Neural cell (in vitro differentiated cells): Measurements from ENCODE around the gene PLIN1. TPM values are rescaled to one million over a fixed set of nuclear protein-coding genes. Genes with fewer than 3 reads are reported as not detected.

Experiments
- H2AFZ ChIP-seq: fragments of 200-600, 300-800 bp; sonication (generic), shearing (Covaris generic); 2 replicates; pipeline ENCODE4 v1.6.0; 2014; ENCODE audit warnings: low read depth, mild to moderate bottlenecking, antibody characterized with exemption, low read length, moderate library complexity
- H3F3A ChIP-seq: fragments of 200-600 bp; shearing (Covaris generic); 2 replicates; pipeline ENCODE4 v1.6.1; 2016; ENCODE audit warnings: mild to moderate bottlenecking, moderate library complexity, mixed read lengths, antibody characterized with exemption, low read length; ENCODE audit not compliant: insufficient read depth, poor library complexity, severe bottlenecking
- H3K27ac ChIP-seq: fragments of 200-600, 300-800 bp; sonication (generic), shearing (Covaris generic); 2 replicates; pipeline ENCODE4 v1.5.1; 2014; ENCODE audit warnings: mild to moderate bottlenecking, low read length, moderate library complexity
- H3K27me3 ChIP-seq: fragments of 300-800, 200-600 bp; sonication (generic), shearing (Covaris generic); 2 replicates; pipeline ENCODE4 v1.6.0; 2014; ENCODE audit warnings: mild to moderate bottlenecking, low read depth, low read length, moderate library complexity; ENCODE audit not compliant: insufficient read depth
- H3K36me3 ChIP-seq: fragments of 300-800, 200-600 bp; sonication (generic), shearing (Covaris generic); 2 replicates; pipeline ENCODE4 v1.5.1; 2014; ENCODE audit warnings: mild to moderate bottlenecking, antibody characterized with exemption, low read length, moderate library complexity; ENCODE audit not compliant: insufficient read depth
- H3K4me2 ChIP-seq: fragments of 300-800, 200-600 bp; sonication (generic), shearing (Covaris generic); 2 replicates; pipeline ENCODE4 v1.6.0; 2014; ENCODE audit warnings: mild to moderate bottlenecking, low read length
- H3K4me3 ChIP-seq: fragments of 300-800, 200-600 bp; sonication (generic), shearing (Covaris generic); 2 replicates; pipeline ENCODE4 v1.5.1; 2014; ENCODE audit warnings: mild to moderate bottlenecking, low read length, moderate library complexity
- H3K79me2 ChIP-seq: fragments of 200-600 bp; shearing (Covaris generic); replicated peaks from 2 replicates; pipeline ENCODE4 v1.6.0; 2014; ENCODE audit warnings: mild to moderate bottlenecking, low read length, moderate library complexity; ENCODE audit not compliant: insufficient read depth
- H3K9ac ChIP-seq: fragments of 300-800, 200-600 bp; sonication (generic), shearing (Covaris generic); 2 replicates; pipeline ENCODE4 v1.6.1; 2016; ENCODE audit warnings: mild to moderate bottlenecking, low read length, mixed read lengths
- H3K9me2 ChIP-seq: fragments of 200-600 bp; shearing (Covaris generic); 2 replicates; pipeline ENCODE4 v1.6.1; 2016; ENCODE audit warnings: mild to moderate bottlenecking, low read length, mixed read lengths; ENCODE audit not compliant: insufficient read depth
- H3K9me3 ChIP-seq: fragments of 200-600, 300-800 bp; sonication (generic), shearing (Covaris generic); 2 replicates; pipeline ENCODE4 v1.6.1; 2016; ENCODE audit warnings: mild to moderate bottlenecking, mixed run types, low read length, moderate library complexity, mixed read lengths
- H4K20me1 ChIP-seq: fragments of 200-600 bp; shearing (Covaris generic); 2 replicates; pipeline ENCODE4 v1.6.1; 2016; ENCODE audit warnings: mild to moderate bottlenecking, mixed run types; ENCODE audit not compliant: insufficient read depth
- EP300 ChIP-seq: fragments of 450-650 bp; conservative IDR thresholded peaks from 2 replicates; pipeline ENCODE4 v1.6.1; 2014; ENCODE audit warnings: antibody characterized with exemption, mild to moderate bottlenecking, moderate library complexity; ENCODE audit not compliant: poor library complexity, severe bottlenecking
- EZH2 ChIP-seq: fragments of 200-600, 300-800 bp; shearing (Covaris generic), sonication (generic); IDR thresholded peaks from 2 replicates; pipeline ENCODE4 v1.6.1; 2014; ENCODE audit warnings: antibody characterized with exemption, low read length, borderline replicate concordance, mild to moderate bottlenecking; ENCODE audit not compliant: insufficient read depth, poor library complexity, severe bottlenecking
- MXI1 ChIP-seq: fragments of 450-650 bp; conservative IDR thresholded peaks from 2 replicates; pipeline ENCODE4 v1.6.1; 2014; ENCODE audit warnings: antibody characterized with exemption, mild to moderate bottlenecking; ENCODE audit not compliant: poor library complexity, severe bottlenecking
- POLR2AphosphoS5 ChIP-seq: IDR thresholded peaks from 2 replicates; pipeline ENCODE4 v1.6.1; 2012
- RAD21 ChIP-seq: fragments of 450-650 bp; conservative IDR thresholded peaks from 2 replicates; pipeline ENCODE4 v1.6.1; 2014; ENCODE audit warnings: antibody characterized with exemption, mild to moderate bottlenecking, moderate library complexity
- SMC3 ChIP-seq: fragments of 450-650 bp; conservative IDR thresholded peaks from 2 replicates; pipeline ENCODE4 v1.6.1; 2014; ENCODE audit warnings: antibody characterized with exemption, mild to moderate bottlenecking, moderate library complexity; ENCODE audit not compliant: poor library complexity
- TAF1 ChIP-seq: IDR thresholded peaks from 2 replicates; pipeline ENCODE4 v1.6.1; 2012; ENCODE audit warnings: low read depth
- polyA plus RNA-seq: library from polyadenylated mRNA; depleted of rRNA; stranded (reverse); fragments of >200 nt; gene quantifications from 2 replicates; pipeline ENCODE4 v1.2.3, GENCODE V29; 2014
- TF ChIP-seq, protein P1 (sequence below): fragments of 450-650 bp; IDR thresholded peaks from 2 replicates; pipeline ENCODE4 v1.5.1; 2014; ENCODE audit warnings: antibody characterized with exemption, mild to moderate bottlenecking, moderate library complexity; ENCODE audit not compliant: poor library complexity, severe bottlenecking
- TF ChIP-seq, protein P2 (sequence below): IDR thresholded peaks from 2 replicates; pipeline ENCODE4 v1.6.1; 2012; ENCODE audit warnings: borderline replicate concordance

Gene PLIN1
- polyA plus RNA-seq, 1 donor from 2014 or later, result not detected

DNA sequence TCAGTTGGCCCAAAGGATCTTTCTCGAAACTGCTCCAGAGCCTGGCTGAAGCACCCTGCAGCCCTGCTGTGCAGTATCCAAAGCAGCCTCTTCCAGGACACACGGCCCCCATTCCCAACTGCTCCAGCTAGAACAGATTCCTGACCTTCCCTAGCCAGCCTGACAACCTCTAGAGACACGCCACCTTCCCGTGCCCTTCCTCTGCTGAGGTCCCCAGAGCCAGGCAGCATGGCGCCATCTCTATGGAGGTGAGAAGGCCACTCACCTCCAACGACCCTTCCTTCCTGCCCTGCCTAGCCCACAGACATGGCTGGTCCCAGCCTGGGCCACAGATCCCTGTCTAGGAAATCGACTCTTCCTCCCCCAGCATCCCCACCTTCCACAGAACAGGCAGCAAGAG lies 27.0 kb downstream of the PLIN1 start:
- Histone ChIP-seq H3K4me2 (no peak overlapping the region), H3K36me3 (no peaks in the 10 kb centered on the region), H3K4me3 (no peak overlapping the region), H3K9me3 (no peaks in the 10 kb centered on the region), H3K79me2 (no peaks in the 10 kb centered on the region), H3K9ac (no peak overlapping the region), H3K27ac (no peak overlapping the region), H2AFZ (no peak overlapping the region), H4K20me1 (no peaks in the 10 kb centered on the region), H3K27me3 (no peaks in the 10 kb centered on the region), H3F3A (no peaks in the 10 kb centered on the region), H3K9me2 (no peaks in the 10 kb centered on the region)
- TF ChIP-seq RAD21, result no peak
- no peak for TF ChIP-seq EP300
- TF ChIP-seq MXI1, result no peak
- no peak for TF ChIP-seq EZH2
- TF ChIP-seq POLR2AphosphoS5, result no peak
- TF ChIP-seq, protein P1, sequence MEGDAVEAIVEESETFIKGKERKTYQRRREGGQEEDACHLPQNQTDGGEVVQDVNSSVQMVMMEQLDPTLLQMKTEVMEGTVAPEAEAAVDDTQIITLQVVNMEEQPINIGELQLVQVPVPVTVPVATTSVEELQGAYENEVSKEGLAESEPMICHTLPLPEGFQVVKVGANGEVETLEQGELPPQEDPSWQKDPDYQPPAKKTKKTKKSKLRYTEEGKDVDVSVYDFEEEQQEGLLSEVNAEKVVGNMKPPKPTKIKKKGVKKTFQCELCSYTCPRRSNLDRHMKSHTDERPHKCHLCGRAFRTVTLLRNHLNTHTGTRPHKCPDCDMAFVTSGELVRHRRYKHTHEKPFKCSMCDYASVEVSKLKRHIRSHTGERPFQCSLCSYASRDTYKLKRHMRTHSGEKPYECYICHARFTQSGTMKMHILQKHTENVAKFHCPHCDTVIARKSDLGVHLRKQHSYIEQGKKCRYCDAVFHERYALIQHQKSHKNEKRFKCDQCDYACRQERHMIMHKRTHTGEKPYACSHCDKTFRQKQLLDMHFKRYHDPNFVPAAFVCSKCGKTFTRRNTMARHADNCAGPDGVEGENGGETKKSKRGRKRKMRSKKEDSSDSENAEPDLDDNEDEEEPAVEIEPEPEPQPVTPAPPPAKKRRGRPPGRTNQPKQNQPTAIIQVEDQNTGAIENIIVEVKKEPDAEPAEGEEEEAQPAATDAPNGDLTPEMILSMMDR, result no peak
- no peak for TF ChIP-seq TAF1
- TF ChIP-seq SMC3, result no peak
- TF ChIP-seq, protein P2, sequence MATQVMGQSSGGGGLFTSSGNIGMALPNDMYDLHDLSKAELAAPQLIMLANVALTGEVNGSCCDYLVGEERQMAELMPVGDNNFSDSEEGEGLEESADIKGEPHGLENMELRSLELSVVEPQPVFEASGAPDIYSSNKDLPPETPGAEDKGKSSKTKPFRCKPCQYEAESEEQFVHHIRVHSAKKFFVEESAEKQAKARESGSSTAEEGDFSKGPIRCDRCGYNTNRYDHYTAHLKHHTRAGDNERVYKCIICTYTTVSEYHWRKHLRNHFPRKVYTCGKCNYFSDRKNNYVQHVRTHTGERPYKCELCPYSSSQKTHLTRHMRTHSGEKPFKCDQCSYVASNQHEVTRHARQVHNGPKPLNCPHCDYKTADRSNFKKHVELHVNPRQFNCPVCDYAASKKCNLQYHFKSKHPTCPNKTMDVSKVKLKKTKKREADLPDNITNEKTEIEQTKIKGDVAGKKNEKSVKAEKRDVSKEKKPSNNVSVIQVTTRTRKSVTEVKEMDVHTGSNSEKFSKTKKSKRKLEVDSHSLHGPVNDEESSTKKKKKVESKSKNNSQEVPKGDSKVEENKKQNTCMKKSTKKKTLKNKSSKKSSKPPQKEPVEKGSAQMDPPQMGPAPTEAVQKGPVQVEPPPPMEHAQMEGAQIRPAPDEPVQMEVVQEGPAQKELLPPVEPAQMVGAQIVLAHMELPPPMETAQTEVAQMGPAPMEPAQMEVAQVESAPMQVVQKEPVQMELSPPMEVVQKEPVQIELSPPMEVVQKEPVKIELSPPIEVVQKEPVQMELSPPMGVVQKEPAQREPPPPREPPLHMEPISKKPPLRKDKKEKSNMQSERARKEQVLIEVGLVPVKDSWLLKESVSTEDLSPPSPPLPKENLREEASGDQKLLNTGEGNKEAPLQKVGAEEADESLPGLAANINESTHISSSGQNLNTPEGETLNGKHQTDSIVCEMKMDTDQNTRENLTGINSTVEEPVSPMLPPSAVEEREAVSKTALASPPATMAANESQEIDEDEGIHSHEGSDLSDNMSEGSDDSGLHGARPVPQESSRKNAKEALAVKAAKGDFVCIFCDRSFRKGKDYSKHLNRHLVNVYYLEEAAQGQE, result no peak

GRCh38 chr15:89649716-89650115 lies 29.5 kb downstream of the PLIN1 start:
- Histone ChIP-seq H3F3A (no peaks in the 10 kb centered on the region), H2AFZ (no peak overlapping the region), H3K79me2 (no peaks in the 10 kb centered on the region), H3K9me3 (no peaks in the 10 kb centered on the region), H4K20me1 (no peaks in the 10 kb centered on the region), H3K4me3 (no peak overlapping the region), H3K27ac (no peak overlapping the region), H3K4me2 (no peak overlapping the region), H3K9me2 (no peaks in the 10 kb centered on the region), H3K9ac (no peak overlapping the region), H3K27me3 (no peaks in the 10 kb centered on the region), H3K36me3 (no peaks in the 10 kb centered on the region)
- no peak for TF ChIP-seq POLR2AphosphoS5

GRCh38 chr15:89649013-89649625 lies 30.0 kb downstream of the PLIN1 start:
- Histone ChIP-seq H3K27ac (no peak overlapping the region), H3K9ac (no peak overlapping the region), H3K4me2 (no peak overlapping the region), H3K4me3 (no peak overlapping the region), H4K20me1 (no peaks in the 10 kb centered on the region), H3K79me2 (no peaks in the 10 kb centered on the region), H3K9me2 (no peaks in the 10 kb centered on the region), H2AFZ (no peak overlapping the region), H3F3A (no peaks in the 10 kb centered on the region), H3K27me3 (no peaks in the 10 kb centered on the region), H3K9me3 (no peaks in the 10 kb centered on the region), H3K36me3 (no peaks in the 10 kb centered on the region)
- TF ChIP-seq MXI1, result no peak
- no peak for TF ChIP-seq EZH2
- TF ChIP-seq SMC3, result no peak
- no peak for TF ChIP-seq EP300
- TF ChIP-seq RAD21, result no peak
- TF ChIP-seq, protein P2, result no peak
- TF ChIP-seq, protein P1, result no peak
- TF ChIP-seq POLR2AphosphoS5, result no peak
- no peak for TF ChIP-seq TAF1
